Left renal pelvis (tissue), 4 donors: ENCODE data around the gene CSMD2. TPM values are rescaled to one million over a fixed set of nuclear protein-coding genes. Genes with fewer than 3 reads are reported as not detected.
"Not testable (repeated sequence)": the region's sequence is repeated elsewhere in the genome, so short reads cannot be mapped to it uniquely, and the experiment has no call there.

ENCODE experiments used
- DNase-seq, 4 donors: peaks; one replicate each; pipeline ENCODE4 v3.0.0-alpha.2; 2013; ENCODE audit warnings: low read depth in 4 of 4, low spot score in 3 of 4
- polyA plus RNA-seq, 4 donors: library from polyadenylated mRNA; unstranded; fragments of 120-200 nt; gene quantifications; one replicate each; pipeline ENCODE4 v1.2.1, GENCODE V29; 2013; ENCODE audit not compliant: insufficient read length in 4 of 4

Gene CSMD2
- polyA plus RNA-seq, 4 donors, result 0.29 to 1.3 (median 0.72) TPM

- DNase-seq, result no peak
Measured at GRCh38 chr1:33529957-33530356, 635.1 kb downstream of the CSMD2 start.

DNA sequence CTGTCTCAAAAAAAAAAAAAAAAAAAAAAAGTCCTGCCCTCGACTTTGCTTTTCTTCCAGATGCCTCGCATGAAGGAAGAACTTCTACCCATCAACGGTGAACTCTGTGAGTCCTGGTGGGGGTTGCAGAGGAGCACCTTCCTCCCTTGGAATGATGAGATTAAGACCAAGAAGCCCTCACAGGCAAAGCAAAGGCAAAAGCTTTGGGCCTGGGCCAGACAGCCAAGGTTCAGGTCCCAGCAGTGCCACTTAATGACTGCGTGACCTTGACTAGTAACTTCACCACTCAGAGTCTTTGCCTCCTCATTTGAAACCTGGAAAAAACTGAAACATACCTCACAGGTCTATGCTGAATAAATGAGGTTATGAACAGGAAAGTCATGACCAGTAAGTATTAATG, 637.1 kb downstream of the CSMD2 start:
- no peak for DNase-seq

DNA sequence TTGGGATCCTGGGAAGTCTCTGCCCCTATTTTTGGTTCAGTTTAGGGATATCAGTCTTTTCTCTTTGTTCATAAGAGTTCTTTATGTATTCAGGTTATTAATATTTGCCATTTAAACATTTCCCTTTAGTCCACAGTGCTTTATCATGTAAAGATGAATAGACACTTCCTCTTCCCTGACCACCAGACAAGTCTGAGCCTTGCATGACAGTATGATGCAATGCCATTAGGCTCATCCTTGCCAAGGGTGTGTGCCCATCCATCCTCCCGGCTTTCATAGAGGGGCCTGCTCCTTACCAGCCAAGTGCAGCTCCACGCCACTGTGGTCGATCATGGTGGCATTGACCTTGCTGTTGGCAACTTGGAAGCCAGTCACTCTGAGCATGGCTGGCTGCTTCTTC, 640.4 kb downstream of the CSMD2 start:
- DNase-seq, result no peak

DNA sequence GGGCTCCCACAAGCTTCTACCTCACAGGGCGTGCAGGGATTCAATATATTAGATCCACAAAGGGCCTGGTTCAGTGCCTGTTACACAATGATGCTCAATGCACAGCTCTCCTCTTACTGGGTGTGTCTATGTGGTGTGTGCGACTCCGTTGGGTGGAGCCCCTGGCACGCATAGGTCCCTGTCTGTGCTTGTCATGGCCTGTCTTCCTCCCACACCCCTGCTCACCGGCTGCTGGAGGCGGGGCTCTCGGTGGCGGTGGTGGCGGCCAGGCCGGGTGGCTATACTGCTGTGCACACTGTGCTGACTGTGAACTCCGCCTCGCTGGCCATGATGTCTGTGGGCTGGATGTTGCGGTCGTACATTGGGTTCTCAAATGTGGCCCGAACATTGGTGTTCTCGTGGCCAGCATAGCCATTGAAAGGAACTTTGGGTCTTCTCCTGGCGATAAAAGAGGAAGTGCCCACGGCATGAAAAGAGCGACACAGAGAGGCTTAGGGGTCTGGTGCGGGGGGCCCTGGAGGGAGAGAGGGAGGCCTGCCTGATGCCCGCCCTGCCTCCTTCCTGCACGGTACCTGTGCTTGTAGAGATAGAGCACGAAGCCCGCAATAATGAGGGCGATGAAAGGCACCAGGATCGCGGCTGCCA, 645.7 kb downstream of the CSMD2 start:
- no peak for DNase-seq

GRCh38 chr1:33517596-33518250, 647.3 kb downstream of the CSMD2 start:
- no peak for DNase-seq

- no peak for DNase-seq
Measured at GRCh38 chr1:33516891-33517567, 648.0 kb downstream of the CSMD2 start.

DNA sequence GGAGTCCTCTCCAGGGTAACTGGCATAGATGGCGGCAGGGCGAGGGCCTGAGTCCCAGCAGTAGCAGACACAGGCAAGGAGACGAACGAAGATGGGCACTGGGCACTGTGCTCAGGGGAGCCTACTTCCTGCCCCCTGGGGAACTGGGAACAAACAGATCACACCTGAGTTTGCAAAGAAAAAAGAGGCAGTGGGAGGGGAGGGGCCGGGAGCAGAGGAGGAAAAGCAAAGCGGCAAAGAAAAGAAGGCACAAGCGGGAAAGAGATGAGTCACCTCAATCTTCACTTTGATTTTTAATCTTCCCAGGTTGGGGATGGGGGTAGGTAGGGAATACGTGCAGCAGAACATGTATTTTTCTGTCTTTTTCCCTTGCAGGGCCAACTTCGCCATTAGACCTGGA, 648.6 kb downstream of the CSMD2 start:
- DNase-seq, result no peak

- no peak for DNase-seq
Measured at GRCh38 chr1:33515607-33516006, 649.4 kb downstream of the CSMD2 start.

- no peak for DNase-seq
Measured at GRCh38 chr1:33515112-33515511, 649.9 kb downstream of the CSMD2 start.

DNA sequence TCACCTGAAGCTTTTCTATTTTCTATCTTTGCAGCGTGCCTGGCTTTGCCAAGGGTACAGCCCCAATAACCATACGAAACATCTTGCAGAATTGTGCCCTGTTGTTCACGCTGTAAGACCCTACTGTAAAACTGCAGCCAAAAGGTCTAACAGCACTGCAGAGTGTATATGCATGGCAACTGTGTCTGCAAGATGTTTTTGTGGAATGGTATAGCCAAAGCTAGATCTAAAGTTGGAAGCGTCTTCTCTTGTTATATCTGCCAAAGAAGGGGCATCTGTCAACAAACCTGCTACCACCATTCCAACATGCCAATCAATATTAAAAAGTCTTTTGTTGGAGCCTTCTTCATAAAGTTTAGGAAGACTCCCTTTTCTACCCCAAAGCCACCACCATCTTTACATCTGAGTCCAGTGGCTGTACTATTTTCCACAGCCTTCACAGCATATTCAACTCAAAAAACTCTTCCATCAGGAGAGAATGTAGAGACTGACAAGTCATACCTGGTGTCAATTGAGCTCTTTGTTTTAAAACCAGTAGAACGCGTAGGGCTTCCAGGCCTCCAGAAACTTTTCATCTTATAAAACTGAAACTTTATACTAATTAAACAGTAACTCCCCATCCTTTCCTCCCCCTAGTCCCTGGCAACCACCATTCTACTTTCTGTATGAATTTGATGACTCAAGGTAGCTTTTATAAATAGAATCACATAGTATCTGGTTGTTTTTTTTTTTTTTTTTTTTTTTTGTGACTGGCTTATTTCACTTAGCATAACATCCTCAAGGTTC, 652.6 kb downstream of the CSMD2 start:
- no peak for DNase-seq

DNA sequence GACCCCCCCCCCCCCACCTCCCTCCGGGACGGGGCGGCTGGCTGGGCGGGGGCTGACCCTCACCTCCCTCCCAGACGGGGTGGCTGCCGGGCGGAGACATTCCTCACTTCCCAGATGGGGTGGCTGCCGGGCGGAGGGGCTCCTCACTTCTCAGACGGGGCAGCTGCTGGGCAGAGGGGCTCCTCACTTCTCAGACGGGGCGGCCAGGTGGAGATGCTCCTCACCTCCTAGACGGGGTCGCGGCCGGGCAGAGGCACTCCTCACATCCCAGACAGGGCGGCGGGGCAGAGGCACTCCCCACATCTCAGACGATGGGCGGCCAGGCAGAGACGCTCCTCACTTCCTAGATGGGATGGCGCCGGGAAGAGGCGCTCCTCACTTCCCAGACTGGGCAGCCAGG, 655.8 kb downstream of the CSMD2 start:
- not testable (repeated sequence) for DNase-seq

DNA sequence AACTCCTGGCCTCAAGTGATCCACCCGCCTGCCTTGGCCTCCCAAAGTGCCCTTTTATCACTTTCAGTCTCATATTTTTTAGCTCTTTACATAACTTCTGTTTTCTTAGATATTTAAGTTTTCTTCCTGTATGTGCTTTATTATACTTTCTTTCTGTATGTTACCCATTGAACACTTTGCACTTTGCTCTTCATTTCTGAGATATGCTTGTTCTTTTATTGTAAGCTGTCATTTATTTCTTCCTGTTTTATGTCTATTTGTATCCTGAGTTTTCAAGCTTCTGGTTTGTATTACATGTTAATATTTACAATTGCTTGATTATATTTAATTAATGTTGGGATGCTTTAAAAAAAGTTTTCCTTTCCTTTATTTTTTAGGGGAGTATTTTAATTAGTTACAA, 656.9 kb downstream of the CSMD2 start:
- no peak for DNase-seq

- DNase-seq, result no peak
Measured at GRCh38 chr1:33507661-33508060, 657.4 kb downstream of the CSMD2 start.

GRCh38 chr1:33503506-33503905, 661.5 kb downstream of the CSMD2 start:
- DNase-seq, result no peak

DNA sequence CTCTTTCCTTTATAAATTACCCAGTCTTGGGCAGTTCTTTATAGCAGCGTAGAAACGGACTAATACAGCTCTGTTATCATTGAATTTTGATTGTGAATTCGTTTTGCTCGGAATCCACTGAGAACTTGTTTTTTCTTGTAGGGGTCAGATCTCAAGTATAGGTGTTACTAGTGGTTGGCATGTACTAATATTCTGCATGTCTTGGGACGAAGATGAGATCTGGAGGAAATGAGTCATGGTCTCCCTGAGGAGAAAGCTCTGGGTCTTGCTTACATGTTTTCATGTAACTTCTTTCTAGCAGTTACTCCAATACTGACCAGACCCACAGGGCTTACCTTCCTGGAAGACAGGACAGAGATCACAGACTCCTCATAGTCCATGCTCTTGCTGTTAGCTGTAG, 662.3 kb downstream of the CSMD2 start:
- DNase-seq, result no peak

DNA sequence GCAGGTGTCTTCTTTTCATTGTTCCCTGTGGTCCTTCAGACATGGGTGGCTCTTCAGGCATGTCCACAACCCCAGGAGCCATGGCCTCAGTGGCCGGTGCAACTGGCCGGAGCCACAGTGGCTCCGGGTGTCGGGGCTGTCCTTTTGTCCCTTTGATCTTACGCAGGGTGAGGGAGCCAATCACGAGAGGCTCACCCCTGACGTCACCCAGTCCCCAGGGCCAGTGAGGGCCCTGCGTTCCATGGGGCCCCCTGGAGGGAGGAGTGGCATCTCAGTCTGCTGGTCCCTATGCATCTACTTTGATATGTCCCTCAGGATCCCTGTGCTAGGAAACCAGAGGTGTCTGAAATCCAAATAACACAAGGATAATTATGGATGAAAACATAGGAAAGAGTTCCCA, 663.3 kb downstream of the CSMD2 start:
- no peak for DNase-seq

- no peak for DNase-seq
Measured at GRCh38 chr1:33501309-33501708, 663.7 kb downstream of the CSMD2 start.

DNA sequence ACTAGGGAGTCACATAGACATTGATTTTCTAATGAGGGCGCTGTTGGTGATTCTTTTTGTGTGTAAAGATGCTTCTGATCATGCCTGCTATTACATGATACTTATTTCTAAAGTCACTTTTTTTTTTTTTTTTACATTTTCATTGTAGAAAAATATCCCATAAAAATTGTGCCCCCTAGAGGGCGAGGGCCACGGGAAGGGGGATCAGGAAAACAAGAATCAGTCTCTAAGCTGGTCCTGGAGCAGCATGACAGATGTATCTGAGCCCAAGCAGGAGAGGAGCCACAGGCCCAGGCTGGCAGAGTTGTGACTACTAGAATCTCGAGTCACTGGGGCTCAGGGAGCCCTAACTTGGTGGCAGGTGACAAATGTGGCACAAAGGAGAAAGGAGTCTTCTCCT, 664.5 kb downstream of the CSMD2 start:
- no peak for DNase-seq

DNA sequence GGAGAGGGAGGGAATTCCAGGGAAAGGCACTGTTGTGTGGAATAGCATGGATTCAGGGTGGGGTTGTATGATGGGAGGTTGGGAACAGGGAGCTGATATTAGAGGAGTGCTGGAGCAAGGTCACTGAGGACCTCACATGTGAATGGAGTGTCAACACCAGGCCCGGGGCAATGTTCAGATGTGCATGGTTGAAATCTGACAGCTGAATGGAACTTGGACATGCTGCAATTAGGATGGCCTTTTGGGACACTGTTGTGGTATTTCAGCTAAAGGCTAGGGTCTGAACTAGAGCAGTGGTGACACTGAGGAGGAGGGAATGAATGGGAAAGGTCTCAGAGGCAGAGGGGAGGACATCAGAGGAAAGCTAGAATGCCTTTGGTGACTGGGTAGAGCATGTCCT, 667.6 kb downstream of the CSMD2 start:
- DNase-seq, result no peak

GRCh38 chr1:33494929-33495328, 670.1 kb downstream of the CSMD2 start:
- DNase-seq, result no peak

DNA sequence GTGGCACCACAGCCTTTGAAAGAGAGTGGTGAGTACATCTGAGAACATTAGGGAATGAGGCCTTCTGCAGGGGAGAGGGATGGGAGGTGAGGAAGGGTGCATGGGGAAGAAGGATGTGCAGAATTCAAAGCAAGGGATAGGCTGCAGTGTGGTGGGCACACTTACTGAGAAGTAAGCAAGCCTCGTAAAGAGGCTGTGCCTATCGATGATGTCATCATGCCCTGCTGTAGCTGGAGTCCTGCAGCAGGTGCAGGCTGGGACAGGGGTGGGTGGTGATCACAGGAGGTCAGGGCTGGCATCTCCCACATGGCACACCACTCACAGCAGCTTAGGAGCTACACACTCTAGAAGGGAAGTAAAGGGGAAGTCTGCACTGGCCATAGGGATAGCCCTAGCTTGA, 676.4 kb downstream of the CSMD2 start:
- no peak for DNase-seq
